Liver (tissue), 9 donors: Measurements from ENCODE around the gene FA2H. TPM values are rescaled to one million over a fixed set of nuclear protein-coding genes. Genes with fewer than 3 reads are reported as not detected.
"Not testable (repeated sequence)": the region's sequence is repeated elsewhere in the genome, so short reads cannot be mapped to it uniquely, and the experiment has no call there.

Source experiments
- DNase-seq: peaks from one replicate; pipeline ENCODE4 v3.0.0-alpha.2; 2017; ENCODE audit warnings: low spot score
- H3K27ac ChIP-seq, 2 donors: one replicate each; pipeline ENCODE4 v1.7.0; 2013; ENCODE audit warnings: inconsistent platforms in 2 of 2, low read length in 2 of 2, control low read depth in 1 of 2, low read depth in 1 of 2, mild to moderate bottlenecking in 1 of 2
- H3K27me3 ChIP-seq, 4 donors: one replicate each; pipeline versions ENCODE4 v1.6.1 to v1.7.0; 2013; ENCODE audit warnings: low read length in 3 of 4, inconsistent platforms in 1 of 4, mild to moderate bottlenecking in 1 of 4, moderate library complexity in 1 of 4; ENCODE audit not compliant: control insufficient read depth in 4 of 4, insufficient read depth in 4 of 4
- H3K36me3 ChIP-seq, 4 donors: one replicate each; pipeline versions ENCODE4 v1.6.1 to v1.7.0; 2013; ENCODE audit warnings: low read length in 3 of 4, mild to moderate bottlenecking in 3 of 4, low read depth in 1 of 4, moderate library complexity in 1 of 4; ENCODE audit not compliant: control insufficient read depth in 4 of 4, insufficient read depth in 3 of 4
- H3K4me1 ChIP-seq, 4 donors: one replicate each; pipeline versions ENCODE4 v1.6.1 to v1.7.0; 2013; ENCODE audit warnings: low read length in 3 of 4, mild to moderate bottlenecking in 3 of 4, moderate library complexity in 1 of 4; ENCODE audit not compliant: control insufficient read depth in 4 of 4, insufficient read depth in 4 of 4
- H3K4me3 ChIP-seq, 3 donors: one replicate each; pipeline versions ENCODE4 v1.6.1 to v1.7.0; 2013; ENCODE audit warnings: low read length in 3 of 3, control low read depth in 1 of 3, low read depth in 1 of 3, mild to moderate bottlenecking in 1 of 3
- H3K9ac ChIP-seq, 2 donors: one replicate each; pipeline ENCODE4 v1.7.0; 2013; ENCODE audit warnings: low read length in 2 of 2, mild to moderate bottlenecking in 2 of 2, moderate library complexity in 2 of 2, control low read depth in 1 of 2, low read depth in 1 of 2
- H3K9me3 ChIP-seq, 4 donors: one replicate each; pipeline versions ENCODE4 v1.6.1 to v1.7.0; 2013; ENCODE audit warnings: low read length in 3 of 4; ENCODE audit not compliant: control insufficient read depth in 4 of 4
- FOXA1 ChIP-seq: IDR thresholded peaks from 2 replicates; pipeline ENCODE4 v1.6.1; 2016; ENCODE audit warnings: antibody characterized with exemption
- FOXA2 ChIP-seq: IDR thresholded peaks from 2 replicates; pipeline ENCODE4 v1.6.1; 2016; ENCODE audit warnings: antibody characterized with exemption
- GABPA ChIP-seq, 2 donors: IDR thresholded peaks in 1 of 2; conservative IDR thresholded peaks in 1 of 2; 2 replicates each; pipeline ENCODE4 v1.6.1; 2016; ENCODE audit warnings: antibody characterized with exemption in 2 of 2, mild to moderate bottlenecking in 1 of 2, moderate library complexity in 1 of 2
- HNF4A ChIP-seq, 2 donors: conservative IDR thresholded peaks; 2 replicates each; pipeline ENCODE4 v1.6.1; 2016; ENCODE audit warnings: antibody characterized with exemption in 2 of 2, mild to moderate bottlenecking in 2 of 2
- HNF4G ChIP-seq: IDR thresholded peaks from 2 replicates; pipeline ENCODE4 v1.6.1; 2016; ENCODE audit warnings: antibody characterized with exemption
- JUND ChIP-seq, 2 donors: IDR thresholded peaks; 2 replicates each; pipeline ENCODE4 v1.6.1; 2016; ENCODE audit warnings: antibody characterized with exemption in 2 of 2
- NR2F2 ChIP-seq: IDR thresholded peaks from 2 replicates; pipeline ENCODE4 v1.6.1; 2016; ENCODE audit warnings: antibody characterized with exemption
- RAD21 ChIP-seq, 2 donors: IDR thresholded peaks; 2 replicates each; pipeline ENCODE4 v1.6.1; 2016; ENCODE audit warnings: antibody characterized with exemption in 2 of 2, mild to moderate bottlenecking in 2 of 2
- RXRA ChIP-seq, 2 donors: IDR thresholded peaks; 2 replicates each; pipeline ENCODE4 v1.6.1; 2017 to 2018; ENCODE audit warnings: antibody characterized with exemption in 2 of 2, mild to moderate bottlenecking in 1 of 2
- SP1 ChIP-seq: IDR thresholded peaks from 2 replicates; pipeline ENCODE4 v1.6.1; 2018; ENCODE audit warnings: antibody characterized with exemption, mild to moderate bottlenecking
- TAF1 ChIP-seq: conservative IDR thresholded peaks from 2 replicates; pipeline ENCODE4 v1.6.1; 2016; ENCODE audit warnings: antibody characterized with exemption, mild to moderate bottlenecking
- YY1 ChIP-seq: IDR thresholded peaks from 2 replicates; pipeline ENCODE4 v1.6.1; 2016; ENCODE audit warnings: antibody characterized with exemption, mild to moderate bottlenecking
- WGBS: extraction: QIAGEN DNeasy Blood & Tissue Kit; methylation state at CpG from one replicate; pipeline ENCODE4 v1.1.7; 2013; 5-methylcytosine and 5-hydroxymethylcytosine counted together
- polyA plus RNA-seq, 2 donors: library from polyadenylated mRNA; stranded (reverse) in 1 of 2; unstranded in 1 of 2; fragments of 200-250 nt in 1 of 2; fragments of >200 nt in 1 of 2; fragmentation: Nextera tagmentation in 1 of 2; extraction: Ambion mirVana in 1 of 2; gene quantifications; one replicate each; pipeline versions ENCODE4 v1.2.1 to v1.2.3, GENCODE V29; 2013 to 2015
- total RNA-seq, 2 donors: library from RNA; depleted of rRNA; stranded (reverse); fragments of >200 nt; gene quantifications; one replicate each; pipeline ENCODE4 v1.2.3, GENCODE V29; 2014
- TF ChIP-seq, protein P1 (sequence below): IDR thresholded peaks from 2 replicates; pipeline ENCODE4 v1.6.1; 2016; ENCODE audit warnings: antibody characterized with exemption
- TF ChIP-seq, protein P2 (sequence below): IDR thresholded peaks from 2 replicates; pipeline ENCODE4 v1.6.1; 2016; ENCODE audit warnings: antibody characterized with exemption
- TF ChIP-seq, protein P3 (sequence below): IDR thresholded peaks from 2 replicates; pipeline ENCODE4 v1.6.1; 2016; ENCODE audit warnings: antibody characterized with exemption, mild to moderate bottlenecking
- TF ChIP-seq, protein P4 (sequence below): fragments of 150-350 bp; IDR thresholded peaks from 2 replicates; pipeline ENCODE4 v1.5.1; 2017; ENCODE audit warnings: improper control_type of control experiment, low read depth, low read length; ENCODE audit not compliant: missing input control
- donor health status: healthy.
- donor health status: healthy.
- donor health status: healthy.
- donor health status: healthy.
- donor health status: healthy.

The FA2H gene
- total and polyA plus RNA-seq, 4 donors, result 0.02 to 0.17 (median 0.14) TPM; not detected in 1

DNA sequence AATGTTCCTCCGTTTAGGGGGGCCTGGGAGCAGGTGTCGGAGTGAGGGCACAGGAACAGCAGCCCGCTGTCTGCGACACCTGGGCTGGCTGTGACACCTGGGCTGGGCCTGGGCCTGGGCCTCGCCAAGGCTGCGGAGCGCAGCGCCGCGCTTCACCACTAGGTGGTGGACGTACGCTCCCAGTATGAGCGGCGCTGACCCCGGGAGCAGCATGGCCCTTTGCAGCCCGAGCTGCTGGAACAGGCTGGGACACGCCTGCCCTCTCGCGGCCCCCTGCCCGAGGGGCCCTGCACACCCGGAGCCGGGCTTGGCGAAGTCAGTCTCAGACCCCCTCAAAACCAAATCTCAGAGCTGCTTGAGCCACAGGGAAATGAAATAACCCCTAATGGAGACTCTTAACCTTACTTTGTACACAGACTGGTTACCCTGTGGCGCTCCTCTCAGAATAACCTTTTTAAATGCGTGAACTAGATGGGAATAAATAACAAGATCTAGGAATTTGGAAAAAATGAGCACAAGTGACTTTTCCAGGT lies 38.6 kb upstream of the FA2H start:
- Histone ChIP-seq H3K27ac (no peak overlapping the region), H3K36me3 (no peaks in the 10 kb centered on the region), H3K9me3 (no peaks in the 10 kb centered on the region), H3K4me1 (peaks cover 0 to 3% (median under 1%) of the 10 kb centered on the region in 4 donors), H3K27me3 (no peaks in the 10 kb centered on the region), H3K4me3 (no peak overlapping the region), H3K9ac (no peak overlapping the region)
- peak; percentile 80 for DNase-seq
- TF ChIP-seq RXRA (IDR thresholded peaks at IDR 0.05) (peak in 1 of 2 donors; percentile 36), TAF1 (no peak), SP1 (no peak), HNF4G (no peak), GABPA (IDR thresholded peaks at IDR 0.05 in 1 of 2, conservative IDR thresholded peaks at IDR 0.05 in 1 of 2) (no peak), RAD21 (IDR thresholded peaks at IDR 0.05) (peak; percentile 77 to 87), JUND (IDR thresholded peaks at IDR 0.05) (no peak), NR2F2 (peak; percentile 15), FOXA1 (no peak), HNF4A (conservative IDR thresholded peaks at IDR 0.05) (peak in 1 of 2 donors; percentile 20)
- TF ChIP-seq, protein P1, sequence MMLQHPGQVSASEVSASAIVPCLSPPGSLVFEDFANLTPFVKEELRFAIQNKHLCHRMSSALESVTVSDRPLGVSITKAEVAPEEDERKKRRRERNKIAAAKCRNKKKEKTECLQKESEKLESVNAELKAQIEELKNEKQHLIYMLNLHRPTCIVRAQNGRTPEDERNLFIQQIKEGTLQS, result no peak
- TF ChIP-seq, protein P2, sequence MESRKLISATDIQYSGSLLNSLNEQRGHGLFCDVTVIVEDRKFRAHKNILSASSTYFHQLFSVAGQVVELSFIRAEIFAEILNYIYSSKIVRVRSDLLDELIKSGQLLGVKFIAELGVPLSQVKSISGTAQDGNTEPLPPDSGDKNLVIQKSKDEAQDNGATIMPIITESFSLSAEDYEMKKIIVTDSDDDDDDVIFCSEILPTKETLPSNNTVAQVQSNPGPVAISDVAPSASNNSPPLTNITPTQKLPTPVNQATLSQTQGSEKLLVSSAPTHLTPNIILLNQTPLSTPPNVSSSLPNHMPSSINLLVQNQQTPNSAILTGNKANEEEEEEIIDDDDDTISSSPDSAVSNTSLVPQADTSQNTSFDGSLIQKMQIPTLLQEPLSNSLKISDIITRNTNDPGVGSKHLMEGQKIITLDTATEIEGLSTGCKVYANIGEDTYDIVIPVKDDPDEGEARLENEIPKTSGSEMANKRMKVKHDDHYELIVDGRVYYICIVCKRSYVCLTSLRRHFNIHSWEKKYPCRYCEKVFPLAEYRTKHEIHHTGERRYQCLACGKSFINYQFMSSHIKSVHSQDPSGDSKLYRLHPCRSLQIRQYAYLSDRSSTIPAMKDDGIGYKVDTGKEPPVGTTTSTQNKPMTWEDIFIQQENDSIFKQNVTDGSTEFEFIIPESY, result no peak
- TF ChIP-seq, protein P3, sequence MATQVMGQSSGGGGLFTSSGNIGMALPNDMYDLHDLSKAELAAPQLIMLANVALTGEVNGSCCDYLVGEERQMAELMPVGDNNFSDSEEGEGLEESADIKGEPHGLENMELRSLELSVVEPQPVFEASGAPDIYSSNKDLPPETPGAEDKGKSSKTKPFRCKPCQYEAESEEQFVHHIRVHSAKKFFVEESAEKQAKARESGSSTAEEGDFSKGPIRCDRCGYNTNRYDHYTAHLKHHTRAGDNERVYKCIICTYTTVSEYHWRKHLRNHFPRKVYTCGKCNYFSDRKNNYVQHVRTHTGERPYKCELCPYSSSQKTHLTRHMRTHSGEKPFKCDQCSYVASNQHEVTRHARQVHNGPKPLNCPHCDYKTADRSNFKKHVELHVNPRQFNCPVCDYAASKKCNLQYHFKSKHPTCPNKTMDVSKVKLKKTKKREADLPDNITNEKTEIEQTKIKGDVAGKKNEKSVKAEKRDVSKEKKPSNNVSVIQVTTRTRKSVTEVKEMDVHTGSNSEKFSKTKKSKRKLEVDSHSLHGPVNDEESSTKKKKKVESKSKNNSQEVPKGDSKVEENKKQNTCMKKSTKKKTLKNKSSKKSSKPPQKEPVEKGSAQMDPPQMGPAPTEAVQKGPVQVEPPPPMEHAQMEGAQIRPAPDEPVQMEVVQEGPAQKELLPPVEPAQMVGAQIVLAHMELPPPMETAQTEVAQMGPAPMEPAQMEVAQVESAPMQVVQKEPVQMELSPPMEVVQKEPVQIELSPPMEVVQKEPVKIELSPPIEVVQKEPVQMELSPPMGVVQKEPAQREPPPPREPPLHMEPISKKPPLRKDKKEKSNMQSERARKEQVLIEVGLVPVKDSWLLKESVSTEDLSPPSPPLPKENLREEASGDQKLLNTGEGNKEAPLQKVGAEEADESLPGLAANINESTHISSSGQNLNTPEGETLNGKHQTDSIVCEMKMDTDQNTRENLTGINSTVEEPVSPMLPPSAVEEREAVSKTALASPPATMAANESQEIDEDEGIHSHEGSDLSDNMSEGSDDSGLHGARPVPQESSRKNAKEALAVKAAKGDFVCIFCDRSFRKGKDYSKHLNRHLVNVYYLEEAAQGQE, result no peak
- TF ChIP-seq, protein P4, sequence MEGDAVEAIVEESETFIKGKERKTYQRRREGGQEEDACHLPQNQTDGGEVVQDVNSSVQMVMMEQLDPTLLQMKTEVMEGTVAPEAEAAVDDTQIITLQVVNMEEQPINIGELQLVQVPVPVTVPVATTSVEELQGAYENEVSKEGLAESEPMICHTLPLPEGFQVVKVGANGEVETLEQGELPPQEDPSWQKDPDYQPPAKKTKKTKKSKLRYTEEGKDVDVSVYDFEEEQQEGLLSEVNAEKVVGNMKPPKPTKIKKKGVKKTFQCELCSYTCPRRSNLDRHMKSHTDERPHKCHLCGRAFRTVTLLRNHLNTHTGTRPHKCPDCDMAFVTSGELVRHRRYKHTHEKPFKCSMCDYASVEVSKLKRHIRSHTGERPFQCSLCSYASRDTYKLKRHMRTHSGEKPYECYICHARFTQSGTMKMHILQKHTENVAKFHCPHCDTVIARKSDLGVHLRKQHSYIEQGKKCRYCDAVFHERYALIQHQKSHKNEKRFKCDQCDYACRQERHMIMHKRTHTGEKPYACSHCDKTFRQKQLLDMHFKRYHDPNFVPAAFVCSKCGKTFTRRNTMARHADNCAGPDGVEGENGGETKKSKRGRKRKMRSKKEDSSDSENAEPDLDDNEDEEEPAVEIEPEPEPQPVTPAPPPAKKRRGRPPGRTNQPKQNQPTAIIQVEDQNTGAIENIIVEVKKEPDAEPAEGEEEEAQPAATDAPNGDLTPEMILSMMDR, result peak; percentile 86
- 7% methylated on average over 25 of the region's 25 CpGs for WGBS

DNA sequence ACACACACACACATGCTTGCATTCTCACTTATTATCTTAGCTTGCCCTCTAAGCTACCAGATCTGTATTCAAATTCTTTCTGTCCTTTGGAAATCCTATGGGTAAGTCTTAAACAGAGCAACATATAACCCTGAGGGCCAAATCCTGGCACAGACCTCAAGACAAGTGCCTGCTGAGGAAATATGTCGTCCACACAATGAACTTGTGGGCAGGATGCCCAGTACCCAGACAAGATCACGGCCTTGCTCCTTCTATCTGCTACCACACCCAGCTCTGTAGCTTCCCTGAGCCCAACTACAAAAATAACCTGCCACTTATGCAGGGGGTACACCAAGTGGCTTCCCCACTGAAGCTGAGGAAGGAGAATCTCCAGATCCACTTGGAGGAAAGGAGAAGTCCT lies 37.3 kb upstream of the FA2H start:
- no peaks in the 10 kb centered on the region for H3K9me3 ChIP-seq
- 29% methylated on average over 2 of the region's 2 CpGs for WGBS
- peaks cover 0 to 3% (median under 1%) of the 10 kb centered on the region in 4 donors for H3K4me1 ChIP-seq
- H3K36me3 ChIP-seq, result no peaks in the 10 kb centered on the region
- TF ChIP-seq RXRA (IDR thresholded peaks at IDR 0.05) (no peak), FOXA2 (no peak), YY1 (no peak), HNF4A (conservative IDR thresholded peaks at IDR 0.05) (no peak), SP1 (no peak), JUND (IDR thresholded peaks at IDR 0.05) (no peak), TAF1 (no peak), HNF4G (no peak)
- TF ChIP-seq, protein P1, result no peak
- no peak overlapping the region for H3K9ac ChIP-seq
- no peak for DNase-seq
- no peaks in the 10 kb centered on the region for H3K27me3 ChIP-seq
- H3K27ac ChIP-seq, result no peak overlapping the region
- no peak overlapping the region for H3K4me3 ChIP-seq

DNA sequence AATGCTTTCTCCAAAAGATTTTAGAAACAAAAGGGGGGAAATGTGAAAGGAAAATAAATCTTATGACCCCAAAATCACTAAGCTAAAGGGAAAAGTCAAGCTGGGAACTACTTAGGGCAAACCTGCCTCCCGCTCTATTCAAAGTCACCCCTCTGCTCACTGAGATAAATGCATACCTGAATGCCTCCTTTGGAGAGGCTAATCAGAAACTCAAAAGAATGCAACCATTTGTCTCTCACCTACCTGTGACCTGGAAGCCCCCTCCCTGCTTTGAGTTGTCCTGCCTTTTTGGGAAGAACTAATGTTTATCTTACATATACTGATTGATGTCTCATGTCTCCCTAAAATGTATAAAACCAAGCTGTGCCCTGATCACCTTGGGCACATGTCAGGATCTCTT lies 36.6 kb upstream of the FA2H start:
- not testable (repeated sequence) for H3K9ac ChIP-seq, H3K27ac ChIP-seq, H3K4me3 ChIP-seq, DNase-seq, H3K9me3 ChIP-seq, H3K27me3 ChIP-seq, H3K4me1 ChIP-seq, H3K36me3 ChIP-seq
- 97% methylated on average over 1 of the region's 1 CpG for WGBS
